ENCODE measurements around the gene TRIM38.
"Not testable (repeated sequence)": the region's sequence is repeated elsewhere in the genome, so short reads cannot be mapped to it uniquely, and the experiment has no call there.

Gene TRIM38

DNA sequence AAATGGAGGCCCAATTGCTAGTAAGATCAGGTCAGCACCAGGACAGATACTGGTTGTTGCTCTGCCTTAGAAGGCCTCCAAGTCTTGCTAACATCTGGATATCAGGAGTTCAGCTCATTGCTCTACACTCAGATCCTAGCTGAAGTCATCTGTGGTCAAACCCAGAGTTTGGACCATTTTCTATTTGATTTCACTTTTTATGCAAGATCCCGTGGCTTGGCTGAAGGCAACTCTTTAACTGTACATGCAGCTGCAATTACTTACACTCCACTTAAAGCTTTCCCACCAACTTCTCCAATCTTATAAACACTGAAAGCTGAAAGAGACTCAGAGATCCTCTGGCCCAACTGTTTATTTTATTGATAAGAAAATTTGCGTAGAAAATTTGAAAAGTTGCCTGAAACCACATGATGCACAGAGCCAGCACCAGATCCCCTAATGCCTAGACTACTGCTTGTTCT is 34.8 kb upstream of the TRIM38 start:
- TF ChIP-seq, protein P1, sequence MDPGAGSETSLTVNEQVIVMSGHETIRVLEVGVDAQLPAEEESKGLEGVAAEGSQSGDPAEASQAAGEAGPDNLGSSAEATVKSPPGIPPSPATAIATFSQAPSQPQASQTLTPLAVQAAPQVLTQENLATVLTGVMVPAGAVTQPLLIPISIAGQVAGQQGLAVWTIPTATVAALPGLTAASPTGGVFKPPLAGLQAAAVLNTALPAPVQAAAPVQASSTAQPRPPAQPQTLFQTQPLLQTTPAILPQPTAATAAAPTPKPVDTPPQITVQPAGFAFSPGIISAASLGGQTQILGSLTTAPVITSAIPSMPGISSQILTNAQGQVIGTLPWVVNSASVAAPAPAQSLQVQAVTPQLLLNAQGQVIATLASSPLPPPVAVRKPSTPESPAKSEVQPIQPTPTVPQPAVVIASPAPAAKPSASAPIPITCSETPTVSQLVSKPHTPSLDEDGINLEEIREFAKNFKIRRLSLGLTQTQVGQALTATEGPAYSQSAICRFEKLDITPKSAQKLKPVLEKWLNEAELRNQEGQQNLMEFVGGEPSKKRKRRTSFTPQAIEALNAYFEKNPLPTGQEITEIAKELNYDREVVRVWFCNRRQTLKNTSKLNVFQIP (CRISPR knock-in tag; IDR thresholded peaks at IDR 0.05; ENCODE audit: borderline replicate concordance, low read depth) = no peak
- TF ChIP-seq ARNTL (CRISPR knock-in tag; IDR thresholded peaks at IDR 0.05; ENCODE audit: borderline replicate concordance, low read depth) (no peak), RARB (CRISPR knock-in tag; IDR thresholded peaks at IDR 0.05) (no peak), PPARA (CRISPR knock-in tag; IDR thresholded peaks at IDR 0.05; ENCODE audit: borderline replicate concordance) (no peak)
- no peak for ATAC-seq

DNA sequence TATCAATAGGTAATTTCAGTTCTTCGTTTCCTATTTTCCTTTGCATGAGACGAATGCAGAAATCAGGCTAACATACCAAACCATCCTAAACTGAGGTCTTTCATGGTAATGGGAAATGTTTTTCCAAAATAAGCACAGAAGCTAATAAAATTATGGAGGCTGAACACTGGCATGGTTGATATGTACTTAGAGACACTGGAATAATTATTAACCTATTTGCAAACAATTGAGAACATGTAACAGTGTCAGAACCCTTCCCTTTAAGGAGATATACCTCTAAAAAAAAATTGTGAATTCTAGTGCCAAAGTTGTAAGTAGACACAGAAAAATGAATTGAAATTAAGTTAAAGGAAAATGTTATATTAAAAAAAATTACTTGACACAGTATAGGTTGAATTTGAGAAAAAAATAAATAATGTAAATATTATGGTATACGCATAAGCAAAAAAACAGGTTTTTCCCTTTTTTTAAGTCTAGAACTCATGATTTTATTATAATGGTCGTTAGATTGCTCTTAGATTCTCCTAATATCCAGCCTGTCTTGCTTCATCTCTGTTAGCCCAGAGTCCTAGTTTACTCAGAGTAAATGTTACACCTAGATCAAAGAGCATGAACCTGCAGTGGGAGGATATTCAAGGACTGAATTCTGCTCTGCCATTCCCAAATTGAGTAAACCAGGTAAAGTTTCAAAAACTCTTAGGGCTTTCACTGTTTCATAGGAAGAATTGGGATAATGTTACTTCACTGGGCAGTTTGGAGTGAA is 33.9 kb upstream of the TRIM38 start:
- TF ChIP-seq TOX (CRISPR knock-in tag; IDR thresholded peaks at IDR 0.05; ENCODE audit: borderline replicate concordance) (no peak), ZC3H10 (CRISPR knock-in tag; IDR thresholded peaks at IDR 0.05) (no peak)
- TF ChIP-seq, protein P2, sequence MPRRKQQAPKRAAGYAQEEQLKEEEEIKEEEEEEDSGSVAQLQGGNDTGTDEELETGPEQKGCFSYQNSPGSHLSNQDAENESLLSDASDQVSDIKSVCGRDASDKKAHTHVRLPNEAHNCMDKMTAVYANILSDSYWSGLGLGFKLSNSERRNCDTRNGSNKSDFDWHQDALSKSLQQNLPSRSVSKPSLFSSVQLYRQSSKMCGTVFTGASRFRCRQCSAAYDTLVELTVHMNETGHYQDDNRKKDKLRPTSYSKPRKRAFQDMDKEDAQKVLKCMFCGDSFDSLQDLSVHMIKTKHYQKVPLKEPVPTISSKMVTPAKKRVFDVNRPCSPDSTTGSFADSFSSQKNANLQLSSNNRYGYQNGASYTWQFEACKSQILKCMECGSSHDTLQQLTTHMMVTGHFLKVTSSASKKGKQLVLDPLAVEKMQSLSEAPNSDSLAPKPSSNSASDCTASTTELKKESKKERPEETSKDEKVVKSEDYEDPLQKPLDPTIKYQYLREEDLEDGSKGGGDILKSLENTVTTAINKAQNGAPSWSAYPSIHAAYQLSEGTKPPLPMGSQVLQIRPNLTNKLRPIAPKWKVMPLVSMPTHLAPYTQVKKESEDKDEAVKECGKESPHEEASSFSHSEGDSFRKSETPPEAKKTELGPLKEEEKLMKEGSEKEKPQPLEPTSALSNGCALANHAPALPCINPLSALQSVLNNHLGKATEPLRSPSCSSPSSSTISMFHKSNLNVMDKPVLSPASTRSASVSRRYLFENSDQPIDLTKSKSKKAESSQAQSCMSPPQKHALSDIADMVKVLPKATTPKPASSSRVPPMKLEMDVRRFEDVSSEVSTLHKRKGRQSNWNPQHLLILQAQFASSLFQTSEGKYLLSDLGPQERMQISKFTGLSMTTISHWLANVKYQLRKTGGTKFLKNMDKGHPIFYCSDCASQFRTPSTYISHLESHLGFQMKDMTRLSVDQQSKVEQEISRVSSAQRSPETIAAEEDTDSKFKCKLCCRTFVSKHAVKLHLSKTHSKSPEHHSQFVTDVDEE (CRISPR knock-in tag; IDR thresholded peaks at IDR 0.05) = no peak
- TF ChIP-seq, protein P3, sequence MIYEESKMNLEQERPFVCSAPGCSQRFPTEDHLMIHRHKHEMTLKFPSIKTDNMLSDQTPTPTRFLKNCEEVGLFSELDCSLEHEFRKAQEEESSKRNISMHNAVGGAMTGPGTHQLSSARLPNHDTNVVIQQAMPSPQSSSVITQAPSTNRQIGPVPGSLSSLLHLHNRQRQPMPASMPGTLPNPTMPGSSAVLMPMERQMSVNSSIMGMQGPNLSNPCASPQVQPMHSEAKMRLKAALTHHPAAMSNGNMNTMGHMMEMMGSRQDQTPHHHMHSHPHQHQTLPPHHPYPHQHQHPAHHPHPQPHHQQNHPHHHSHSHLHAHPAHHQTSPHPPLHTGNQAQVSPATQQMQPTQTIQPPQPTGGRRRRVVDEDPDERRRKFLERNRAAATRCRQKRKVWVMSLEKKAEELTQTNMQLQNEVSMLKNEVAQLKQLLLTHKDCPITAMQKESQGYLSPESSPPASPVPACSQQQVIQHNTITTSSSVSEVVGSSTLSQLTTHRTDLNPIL (CRISPR knock-in tag; IDR thresholded peaks at IDR 0.05; ENCODE audit: low read depth) = no peak
- TF ChIP-seq, protein P1 (CRISPR knock-in tag; IDR thresholded peaks at IDR 0.05; ENCODE audit: borderline replicate concordance, low read depth) = no peak
- no peak for ATAC-seq

DNA sequence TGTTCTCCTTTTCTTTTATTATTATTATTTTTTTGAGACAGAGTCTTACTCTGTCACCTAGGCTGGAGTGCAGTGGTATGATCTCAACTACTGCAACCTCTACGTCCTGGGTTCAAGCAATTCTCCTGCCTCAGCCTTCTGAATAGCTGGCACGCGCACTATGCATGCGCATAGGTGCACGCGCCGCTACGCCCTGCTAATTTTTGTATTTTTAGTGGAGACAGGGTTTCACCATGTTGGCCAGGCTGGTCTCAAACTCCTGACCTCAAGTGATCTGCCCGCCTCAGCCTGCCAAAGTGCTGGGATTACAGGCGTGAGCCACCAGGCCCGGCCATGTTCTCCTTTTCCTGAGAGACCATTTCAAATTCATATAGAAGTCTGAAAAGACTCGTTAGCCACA is 32.8 kb upstream of the TRIM38 start:
- not testable (repeated sequence) for ATAC-seq

DNA sequence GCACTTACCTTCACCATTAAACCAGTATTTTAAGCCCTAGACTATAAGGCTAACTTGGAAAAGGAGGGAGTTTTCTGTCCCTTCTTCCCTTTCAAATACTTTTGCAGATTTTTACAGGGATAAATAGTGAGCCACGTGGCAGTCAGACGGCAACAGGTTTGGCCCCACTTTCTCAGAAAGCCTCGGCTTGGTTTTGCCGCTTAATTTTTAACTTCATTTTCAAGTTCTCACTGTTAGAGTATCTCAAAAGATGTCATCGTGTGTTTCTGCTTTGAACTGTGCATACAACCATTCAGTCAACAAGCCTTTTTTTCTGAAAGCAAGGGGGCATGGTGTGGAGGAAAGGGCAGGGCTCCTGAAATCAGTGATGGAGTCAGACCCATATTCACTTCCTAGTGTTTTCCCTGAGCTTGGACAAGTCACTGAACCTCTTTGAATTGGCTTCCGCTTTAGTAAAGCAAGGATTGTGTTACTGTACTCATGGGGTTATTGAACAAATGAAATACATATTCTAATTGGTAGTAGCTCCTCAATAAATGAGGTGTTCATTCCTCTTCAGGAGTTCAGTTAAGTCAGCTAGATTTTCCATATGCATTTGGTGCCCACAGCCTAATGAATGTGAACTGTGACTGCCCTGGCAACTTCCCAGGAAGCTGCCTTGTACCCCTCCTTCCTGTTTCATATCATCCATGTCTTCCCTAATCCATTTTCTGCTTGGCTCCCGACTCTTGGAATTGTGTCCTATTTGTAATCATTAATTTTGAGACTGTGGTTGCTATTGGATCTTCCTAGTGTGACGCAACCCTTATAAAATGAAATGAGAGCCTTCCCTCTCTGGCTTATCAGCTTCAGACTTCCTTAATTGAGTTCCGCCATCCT is 31.8 kb upstream of the TRIM38 start, which contains the start of gene SLC17A2:
TSS of gene SLC17A2 (minus strand) at position 160 of the 879 bp plus-strand sequence. CDS start 4,895 bp downstream, outside the sequence.
- no peak for ATAC-seq
- TF ChIP-seq ZC3H10 (CRISPR knock-in tag; IDR thresholded peaks at IDR 0.05) (no peak), ISL1 (CRISPR knock-in tag; IDR thresholded peaks at IDR 0.05) (peak; percentile 55), OSR1 (CRISPR knock-in tag; IDR thresholded peaks at IDR 0.05) (no peak)

DNA sequence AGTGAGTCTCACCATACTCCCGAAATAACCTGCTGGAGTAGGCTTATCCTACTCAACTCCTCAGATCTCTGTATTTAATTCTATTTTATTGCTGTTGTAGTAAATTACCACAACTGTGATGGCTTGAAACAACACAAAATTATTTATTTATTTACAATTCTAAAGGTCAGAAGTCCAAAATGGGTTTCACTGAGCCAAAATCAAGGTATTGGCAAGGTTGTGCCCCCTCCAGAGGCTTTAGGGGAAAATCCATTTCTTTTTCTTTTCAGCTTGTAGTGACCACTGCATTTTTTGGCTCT is 31.2 kb upstream of the TRIM38 start:
- TF ChIP-seq ISL1 (CRISPR knock-in tag; IDR thresholded peaks at IDR 0.05) (no peak), PPARA (CRISPR knock-in tag; IDR thresholded peaks at IDR 0.05; ENCODE audit: borderline replicate concordance) (no peak), GLIS3 (CRISPR knock-in tag; IDR thresholded peaks at IDR 0.05) (no peak), ZFP3 (CRISPR knock-in tag; IDR thresholded peaks at IDR 0.05) (no peak; the same call in 1 of the 2 replicates), TOX (CRISPR knock-in tag; IDR thresholded peaks at IDR 0.05; ENCODE audit: borderline replicate concordance) (no peak), ARNTL (CRISPR knock-in tag; IDR thresholded peaks at IDR 0.05; ENCODE audit: borderline replicate concordance, low read depth) (no peak)
- TF ChIP-seq, protein P2 (CRISPR knock-in tag; IDR thresholded peaks at IDR 0.05) = no peak
- TF ChIP-seq, protein P1 (CRISPR knock-in tag; IDR thresholded peaks at IDR 0.05; ENCODE audit: borderline replicate concordance, low read depth) = no peak
- no peak for ATAC-seq

All from SK-N-SH treated with all-trans-retinoic acid at 6 μM for 48 hours (cell line).